GM18505 (cell line): ENCODE measurements around the gene AUNIP.

ENCODE experiments used
- ATAC-seq: cut with Tn5 transposase; IDR thresholded peaks from one replicate; pipeline ENCODE4 v1.9.1; 2021; ENCODE audit not compliant: unreplicated experiment
- POLR2A ChIP-seq: IDR thresholded peaks from 4 replicates; pipeline ENCODE4 v1.6.1; 2011; ENCODE audit warnings: borderline replicate concordance; ENCODE audit not compliant: insufficient read depth, insufficient read length; ENCODE audit errors: extremely low read depth

AUNIP gene

GRCh38 chr1:25898223-25899015 is 39.2 kb upstream of the AUNIP start:
- no peak for ATAC-seq
- TF ChIP-seq POLR2A = no peak

GRCh38 chr1:25897754-25898153 is 38.5 kb upstream of the AUNIP start:
- ATAC-seq = no peak
- TF ChIP-seq POLR2A = no peak

DNA sequence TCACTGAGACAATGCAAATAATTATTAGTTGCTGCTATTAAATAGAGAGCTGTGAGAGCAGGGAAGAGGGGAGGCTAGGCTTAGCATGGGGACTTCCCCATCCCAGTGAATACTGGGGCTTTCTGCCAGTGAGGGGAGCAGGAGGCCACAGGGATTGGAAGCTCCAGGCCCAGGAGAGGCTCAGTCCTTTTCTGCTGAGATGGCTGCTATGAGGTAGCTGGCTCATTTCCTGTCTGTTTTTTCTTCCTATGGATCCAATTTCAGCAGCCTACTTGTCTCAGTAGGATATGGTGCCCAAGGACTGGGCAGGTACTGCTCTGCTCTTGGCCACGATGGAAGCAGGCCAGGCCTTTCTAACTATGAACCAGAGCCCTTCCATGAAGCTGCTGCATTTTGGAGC is 37.0 kb upstream of the AUNIP start:
- no peak for ATAC-seq
- no peak for TF ChIP-seq POLR2A

GRCh38 chr1:25895365-25895990 is 36.2 kb upstream of the AUNIP start:
- peak; percentile 81 for ATAC-seq
- TF ChIP-seq POLR2A = no peak

- TF ChIP-seq POLR2A = no peak
- ATAC-seq = no peak
Observed at GRCh38 chr1:25893116-25893515, 33.9 kb upstream of the AUNIP start.

GRCh38 chr1:25891606-25892005 is 32.3 kb upstream of the AUNIP start:
- ATAC-seq = no peak
- TF ChIP-seq POLR2A = no peak

DNA sequence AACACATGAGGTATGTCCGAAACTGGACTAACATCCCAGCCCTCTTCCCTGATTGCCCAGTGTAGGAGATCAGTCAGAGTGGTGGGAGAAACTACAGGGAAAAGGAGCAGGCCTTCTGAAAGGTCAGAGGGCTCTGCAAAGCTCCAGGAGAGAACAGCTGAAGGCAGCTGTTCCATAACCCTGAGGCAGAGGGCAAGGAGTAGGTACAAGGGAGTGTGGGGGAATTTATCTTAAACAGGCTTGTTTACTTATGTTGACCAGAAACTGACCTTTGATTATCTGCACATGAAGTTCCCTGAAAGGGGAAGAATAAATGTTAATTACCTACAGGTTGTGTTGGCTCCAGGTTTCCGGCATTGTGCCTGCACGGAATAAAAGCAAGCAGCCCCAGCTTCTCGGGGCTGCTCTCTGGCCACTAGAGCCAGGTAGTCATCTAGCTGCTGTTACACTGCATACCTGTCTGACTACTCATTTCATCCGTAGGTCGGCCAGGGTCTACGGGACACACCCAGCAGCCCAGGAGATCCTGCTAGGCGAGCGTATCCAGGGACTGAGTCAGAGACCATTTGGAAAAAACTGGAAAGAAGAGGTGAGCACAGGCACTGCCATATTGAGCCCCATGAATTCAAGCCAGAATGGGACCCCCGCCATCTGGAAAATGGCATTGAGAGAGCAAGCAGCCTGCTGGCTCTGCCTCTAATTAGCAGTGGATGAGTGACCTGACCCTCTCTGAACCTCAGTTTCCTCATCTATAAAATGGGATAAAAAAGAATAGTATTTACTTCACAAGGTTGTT is 31.2 kb upstream of the AUNIP start:
- ATAC-seq = no peak
- TF ChIP-seq POLR2A = no peak

GRCh38 chr1:25889470-25889869 is 30.2 kb upstream of the AUNIP start:
- no peak for ATAC-seq
- TF ChIP-seq POLR2A = no peak

DNA sequence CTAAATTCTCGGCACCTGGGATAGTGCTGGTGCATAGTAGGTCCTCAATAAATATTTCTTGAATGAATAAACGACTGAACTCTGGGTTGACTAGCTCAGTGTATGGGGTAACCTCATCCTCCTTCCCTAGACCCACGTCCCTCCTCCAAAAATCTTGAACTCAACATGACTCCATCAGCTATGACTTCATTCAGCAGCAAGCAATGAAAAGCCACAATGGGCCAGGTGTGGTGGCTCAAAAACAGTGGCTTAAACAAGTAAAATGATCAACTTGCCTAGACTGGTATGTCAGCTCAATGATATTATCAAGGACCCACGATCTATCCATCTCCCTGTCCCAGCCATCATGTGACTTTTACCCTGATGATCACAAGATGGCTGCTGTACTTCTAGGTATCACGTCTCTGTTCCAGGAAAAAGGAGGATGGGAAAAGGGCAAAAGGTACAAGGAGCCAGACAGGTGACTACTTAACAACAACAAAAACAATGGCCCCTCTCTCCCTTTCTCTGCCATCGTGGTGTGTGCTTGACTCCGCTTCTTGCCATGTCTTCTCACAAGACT is 29.2 kb upstream of the AUNIP start:
- ATAC-seq = no peak
- no peak for TF ChIP-seq POLR2A

DNA sequence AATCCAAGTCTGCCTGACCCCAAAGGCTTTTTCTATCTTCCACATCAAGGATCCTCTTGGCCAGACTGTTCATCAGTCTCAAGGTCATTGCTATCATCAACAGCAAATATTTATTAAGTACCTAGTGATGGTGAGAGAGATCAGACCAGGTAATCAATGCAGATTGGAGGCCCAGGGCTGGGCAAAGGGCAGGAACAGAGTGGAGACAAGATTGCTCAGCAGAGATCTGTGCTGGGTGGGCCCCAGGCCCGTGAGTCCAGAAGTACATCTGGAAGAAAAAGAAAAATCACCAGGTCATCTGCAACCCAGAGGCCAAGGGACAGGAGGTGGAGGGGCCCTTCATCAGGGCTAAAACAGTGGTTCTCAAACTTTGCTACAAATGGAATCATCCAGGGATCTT is 26.3 kb upstream of the AUNIP start:
- ATAC-seq = no peak
- TF ChIP-seq POLR2A = no peak

GRCh38 chr1:25881266-25881665 is 22.0 kb upstream of the AUNIP start:
- no peak for TF ChIP-seq POLR2A

GRCh38 chr1:25880518-25880917 is 21.3 kb upstream of the AUNIP start:
- TF ChIP-seq POLR2A = no peak
- no peak for ATAC-seq

More at GRCh38 chr1:25881266-25881665, 22.0 kb upstream of the AUNIP start:
- ATAC-seq = no peak

DNA sequence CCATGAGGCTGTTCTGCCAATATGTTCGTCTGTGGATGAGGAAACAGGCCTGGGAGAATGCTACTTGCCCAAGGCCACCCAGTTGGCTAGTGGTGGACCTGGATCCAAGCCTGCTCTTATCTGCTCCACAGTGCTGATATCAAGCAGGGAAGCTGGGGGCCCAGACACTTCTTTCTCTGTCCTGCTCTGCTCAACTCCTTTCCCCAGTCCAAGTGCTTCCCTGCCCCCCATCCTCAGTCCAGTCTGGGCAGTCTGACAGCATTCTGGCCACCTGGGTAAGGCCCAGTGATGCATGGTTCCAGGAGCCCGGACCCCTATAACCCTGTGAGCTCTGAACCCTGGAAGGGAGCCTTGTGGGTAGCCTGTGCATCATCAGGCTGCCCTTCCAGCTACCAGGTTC is 20.4 kb upstream of the AUNIP start:
- no peak for ATAC-seq
- TF ChIP-seq POLR2A = no peak

DNA sequence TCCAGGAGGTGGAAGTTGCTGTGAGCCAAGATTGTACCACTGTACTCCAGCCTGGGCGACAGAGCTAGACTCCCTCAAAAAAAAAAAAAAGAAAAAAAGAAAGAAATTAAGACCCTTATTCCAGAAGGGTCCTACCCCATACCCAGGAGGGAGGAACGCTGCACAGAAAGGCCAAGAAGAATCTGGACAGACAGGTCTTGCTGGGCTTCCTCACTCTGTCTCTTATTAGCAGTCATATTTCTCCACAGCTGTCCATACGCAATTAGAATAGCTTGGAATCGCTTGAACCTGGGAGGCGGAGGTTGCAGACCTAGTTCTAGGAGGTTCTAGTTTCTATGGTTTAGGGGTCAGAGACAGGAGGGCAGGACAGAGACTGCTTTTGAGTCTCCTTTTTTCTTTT is 19.4 kb upstream of the AUNIP start:
- TF ChIP-seq POLR2A = no peak
- no peak for ATAC-seq

DNA sequence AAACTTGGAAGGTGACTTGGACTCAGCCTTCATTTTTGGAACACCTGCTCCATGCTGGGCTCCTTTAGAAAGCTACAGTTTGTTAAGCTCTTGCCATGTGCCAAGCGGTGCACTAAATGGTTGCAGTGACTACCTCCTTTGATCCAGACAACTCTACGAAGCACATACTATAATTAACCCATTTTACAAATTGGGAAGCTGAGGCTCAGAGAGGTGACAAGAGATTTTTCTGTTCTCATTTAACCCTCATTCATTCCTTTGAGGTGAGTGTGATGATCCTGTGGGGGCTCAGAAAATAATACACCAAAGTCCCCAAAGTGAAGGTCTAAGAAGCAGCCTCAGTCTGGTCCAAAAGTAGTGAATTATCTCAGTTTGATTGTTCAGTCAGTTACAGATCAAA is 17.9 kb upstream of the AUNIP start:
- TF ChIP-seq POLR2A = no peak
- no peak for ATAC-seq
